Measurements from ENCODE around the gene RELA.

GRCh38 chr11:65640483-65641296 is 22.0 kb downstream of the RELA start:
- TF ChIP-seq CREB1 (IDR thresholded peaks at IDR 0.05; ENCODE audit: low read depth) = no peak
- no peak for TF ChIP-seq EGR1 (IDR thresholded peaks at IDR 0.05)
- no peak for TF ChIP-seq MAX (IDR thresholded peaks at IDR 0.05)
- TF ChIP-seq ZBTB7A (IDR thresholded peaks at IDR 0.05; ENCODE audit: low read depth) = 0 out of 2 replicates have a peak, but pooled peaks have one; percentile 37
- no peak for TF ChIP-seq RAD21 (IDR thresholded peaks at IDR 0.05; ENCODE audit: low read depth)
- no peak for TF ChIP-seq EP300 (IDR thresholded peaks at IDR 0.05; ENCODE audit: borderline replicate concordance)
- no peak for TF ChIP-seq TAF1 (IDR thresholded peaks at IDR 0.05; ENCODE audit: low read depth)

Data from Ishikawa (cell line).